ENCODE results near the gene CNOT1.
"Not testable (repeated sequence)": the region's sequence is repeated elsewhere in the genome, so short reads cannot be mapped to it uniquely, and the experiment has no call there.

Gene CNOT1

DNA sequence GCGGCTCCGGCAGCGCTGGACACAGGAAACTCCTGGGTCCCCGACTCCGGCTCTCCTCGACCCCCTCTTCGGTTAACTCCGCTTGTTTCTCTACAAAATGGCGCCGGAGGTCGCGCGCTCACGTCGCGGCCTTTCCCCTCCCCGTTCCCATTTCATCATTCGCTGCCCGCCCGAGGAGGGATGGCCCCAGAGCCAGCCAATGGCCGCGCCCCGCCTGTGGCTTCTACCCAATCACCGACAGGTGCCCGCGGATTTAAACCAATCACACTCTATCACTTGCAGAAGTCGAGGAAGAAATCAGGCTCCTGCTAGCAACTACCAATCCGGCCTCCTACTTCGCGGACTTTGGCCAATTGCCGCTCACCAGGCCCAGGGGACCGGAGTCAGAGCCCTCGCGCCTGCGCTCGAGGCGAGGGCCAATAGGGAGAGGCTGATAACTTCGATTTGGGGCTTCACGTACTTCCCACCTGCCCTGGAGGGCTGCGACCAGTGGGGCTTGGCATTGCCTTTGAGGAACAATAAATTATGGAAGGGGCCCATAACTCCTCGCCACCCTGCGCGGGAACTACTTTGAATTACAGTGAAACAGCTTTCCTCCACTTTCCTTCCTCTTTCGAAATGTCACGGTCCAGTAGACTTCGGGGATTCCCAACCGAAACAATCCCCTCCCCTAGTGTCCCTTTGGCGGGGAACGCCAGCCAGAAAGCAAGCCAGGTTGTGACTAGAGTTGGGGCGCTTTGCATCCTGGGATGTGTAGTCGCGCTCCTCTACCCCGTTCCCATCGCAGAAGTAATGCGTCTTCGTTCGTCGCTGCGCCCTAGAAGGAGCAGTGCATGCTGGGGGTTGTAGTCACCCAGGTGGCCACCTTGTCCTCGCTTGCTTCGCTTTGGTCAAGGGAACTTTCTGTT is at the start of gene CNOT1:
TSS of gene CNOT1 (minus strand) at position 94 of the 908 bp plus-strand sequence. CDS start 30,489 bp downstream, outside the sequence.
- peak; percentile 97 for FAIRE-seq

DNA sequence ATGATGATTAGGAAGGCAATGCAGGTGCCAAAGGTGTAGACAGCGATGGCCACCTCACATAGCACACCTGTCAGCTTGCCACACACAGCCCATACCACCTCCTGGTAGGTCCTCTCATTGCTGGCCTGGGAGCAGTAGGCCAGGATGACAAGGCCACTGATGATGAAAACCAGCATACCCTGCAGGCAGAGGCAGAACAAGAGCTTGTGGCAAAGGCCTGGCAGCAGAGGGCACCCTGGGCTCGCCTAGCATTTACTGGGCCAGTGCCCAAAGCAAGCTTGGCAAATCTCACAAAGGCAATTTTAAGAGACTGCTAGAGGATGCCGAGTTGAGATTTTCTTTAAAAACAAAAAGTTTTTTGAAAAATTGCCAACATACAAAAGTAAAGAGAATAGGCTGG is 49.1 kb upstream of the CNOT1 start:
- FAIRE-seq, result no peak

DNA sequence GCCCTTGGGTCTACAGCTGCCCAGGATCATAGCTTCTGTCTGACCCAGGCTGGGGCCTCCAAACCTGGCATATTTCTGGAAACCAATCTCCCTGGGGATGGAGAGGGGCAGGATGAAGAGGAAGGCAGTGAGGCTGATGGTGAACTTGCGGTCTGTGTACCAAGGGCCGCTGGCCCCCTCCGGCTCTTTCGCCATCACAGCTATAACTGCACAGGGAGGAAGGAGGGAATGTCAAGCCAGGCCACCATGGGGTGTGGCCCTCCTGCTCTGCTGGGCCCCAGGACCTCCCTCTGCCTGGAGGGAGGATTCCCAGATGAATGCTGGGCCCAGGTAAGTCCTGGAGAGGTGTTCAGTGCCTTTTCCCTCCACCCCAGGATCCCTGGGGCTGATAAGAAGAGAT is 48.6 kb upstream of the CNOT1 start:
- FAIRE-seq, result no peak

DNA sequence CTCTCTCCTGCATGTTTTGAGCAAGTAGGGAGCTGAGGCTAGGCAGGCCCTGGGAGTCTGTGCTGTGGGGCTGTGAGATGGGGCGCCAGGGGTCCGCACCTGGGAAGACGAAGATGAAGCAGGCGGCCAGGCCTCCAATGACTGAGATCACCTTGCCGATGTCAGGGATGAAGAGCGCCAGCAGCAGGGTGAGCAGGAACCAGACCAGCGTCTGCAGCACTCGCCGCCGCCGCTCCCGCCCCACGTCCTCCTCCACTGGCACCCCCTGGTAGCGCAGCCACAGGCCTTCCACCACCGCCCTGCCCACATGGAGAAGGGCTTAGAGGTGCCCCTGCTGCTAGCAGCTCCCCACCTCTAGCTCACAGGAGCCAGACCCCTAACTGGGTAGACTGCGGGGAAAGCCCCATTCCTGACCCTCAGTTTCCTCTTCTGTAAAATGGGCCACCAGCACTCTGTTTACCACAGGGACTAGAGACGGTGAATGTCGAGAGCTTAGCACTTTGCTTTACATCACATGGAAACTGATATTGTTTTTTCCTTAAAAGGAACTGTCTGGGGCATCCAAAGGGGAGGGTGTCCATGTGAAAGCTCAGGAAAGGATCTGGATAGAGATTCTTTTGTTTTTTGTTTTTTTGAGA is 41.4 kb upstream of the CNOT1 start:
- FAIRE-seq, result no peak

DNA sequence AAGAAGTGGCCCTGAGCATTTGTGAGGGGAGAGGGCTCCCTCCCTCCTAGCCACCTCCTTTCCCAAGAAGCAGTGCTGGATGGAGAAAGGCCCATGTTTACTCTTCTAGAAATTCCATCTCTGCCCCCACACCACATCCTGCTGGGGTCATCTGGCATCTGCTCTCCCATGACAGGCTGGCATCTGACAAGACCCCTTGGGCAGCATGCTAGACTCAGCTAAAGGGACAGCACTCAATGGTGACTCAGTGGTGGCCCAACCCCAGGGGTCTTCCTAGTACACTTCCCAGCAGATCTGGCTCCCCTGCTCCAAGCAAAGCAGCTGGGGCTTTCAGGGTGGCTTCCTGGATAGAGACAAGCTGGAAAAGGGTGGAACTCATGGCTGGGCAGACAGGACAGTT is 40.6 kb upstream of the CNOT1 start:
- no peak for FAIRE-seq

DNA sequence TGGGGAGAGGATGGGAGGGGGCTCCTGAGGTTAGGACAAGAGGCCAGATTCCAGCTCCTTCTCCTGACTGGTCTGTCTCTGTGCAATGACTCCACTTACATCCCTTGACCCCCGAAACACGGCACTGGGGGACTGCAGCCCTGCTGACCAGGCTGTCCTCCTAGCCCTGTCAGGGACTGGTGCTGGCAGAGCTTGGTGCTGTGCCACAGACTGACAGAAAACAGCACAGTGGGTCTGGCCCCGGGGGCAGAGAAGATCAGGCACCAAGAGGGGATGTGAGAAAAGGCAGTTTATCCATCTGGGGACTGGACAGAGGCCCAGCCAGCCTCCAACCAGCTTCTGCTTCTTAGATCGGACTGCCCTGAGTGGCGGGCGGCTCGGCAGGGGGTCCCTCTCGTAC is 35.6 kb upstream of the CNOT1 start:
- no peak for FAIRE-seq

DNA sequence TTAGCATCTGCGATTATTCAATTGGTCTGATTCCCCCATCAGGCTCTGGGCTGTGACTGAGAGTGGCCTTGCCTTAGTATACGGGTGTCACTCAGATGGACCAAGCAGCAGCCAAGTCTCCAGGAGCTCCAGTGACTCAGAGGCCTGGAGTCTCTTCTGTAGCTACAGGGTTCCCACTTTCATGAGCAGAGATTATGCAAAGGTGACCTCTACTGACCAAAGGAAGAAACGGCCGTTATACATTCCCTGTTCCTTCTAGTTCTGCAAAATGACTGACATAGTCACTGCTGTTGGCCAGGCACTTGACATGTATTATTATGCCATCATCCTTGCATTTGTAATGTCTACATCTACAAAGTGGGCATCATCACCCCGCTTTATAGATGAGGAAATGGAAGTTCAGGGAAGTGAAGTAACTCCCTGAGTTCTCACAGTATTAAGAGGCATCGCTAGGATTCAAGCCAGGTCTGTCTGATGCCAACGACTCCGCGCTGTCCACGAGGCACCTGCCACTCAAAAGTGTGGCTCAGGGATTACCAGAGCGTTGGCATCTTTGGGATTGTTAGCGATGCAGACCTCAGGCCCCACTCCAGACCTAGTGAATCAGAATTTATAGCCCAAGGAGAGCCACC is 31.7 kb upstream of the CNOT1 start:
- peak; percentile 39 for FAIRE-seq

DNA sequence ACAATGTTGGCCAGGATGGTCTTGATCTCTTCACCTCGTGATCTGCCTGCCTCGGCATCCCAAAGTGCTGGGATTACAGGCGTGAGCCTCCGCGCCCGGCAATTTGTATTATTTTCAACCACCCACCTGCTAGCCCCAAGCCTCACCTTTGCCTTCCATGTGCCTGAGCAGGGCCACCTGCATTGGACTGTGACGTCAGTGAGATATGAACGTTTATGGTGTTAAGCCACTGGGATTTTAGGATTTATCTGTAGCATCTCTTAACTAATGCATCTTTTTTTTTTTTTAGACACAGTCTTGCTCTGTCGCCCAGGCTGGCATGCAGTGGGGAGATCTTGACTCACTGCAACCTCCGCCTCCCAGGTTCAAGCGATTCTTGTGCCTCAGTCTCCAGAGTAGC is 30.3 kb upstream of the CNOT1 start:
- not testable (repeated sequence) for FAIRE-seq

DNA sequence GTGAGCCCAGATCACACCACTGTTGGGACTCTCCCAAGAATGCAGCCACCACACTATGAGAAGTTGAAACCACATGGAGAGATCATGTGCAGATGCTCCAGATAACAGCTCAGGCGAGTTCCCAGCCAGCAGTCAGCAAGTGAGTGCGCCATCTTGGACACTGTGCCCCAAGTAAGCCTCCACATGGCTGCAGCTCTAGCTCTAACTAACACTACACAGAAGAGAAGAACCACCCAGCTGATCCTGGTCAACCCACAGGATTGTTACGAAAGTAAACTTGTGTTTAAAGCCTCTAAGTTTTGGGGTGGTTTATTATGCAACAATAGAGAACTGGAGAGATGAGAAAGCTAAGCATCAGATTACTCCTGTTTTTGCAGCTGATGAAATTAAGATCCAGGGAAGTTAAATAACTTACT is 29.2 kb upstream of the CNOT1 start:
- FAIRE-seq, result no peak

DNA sequence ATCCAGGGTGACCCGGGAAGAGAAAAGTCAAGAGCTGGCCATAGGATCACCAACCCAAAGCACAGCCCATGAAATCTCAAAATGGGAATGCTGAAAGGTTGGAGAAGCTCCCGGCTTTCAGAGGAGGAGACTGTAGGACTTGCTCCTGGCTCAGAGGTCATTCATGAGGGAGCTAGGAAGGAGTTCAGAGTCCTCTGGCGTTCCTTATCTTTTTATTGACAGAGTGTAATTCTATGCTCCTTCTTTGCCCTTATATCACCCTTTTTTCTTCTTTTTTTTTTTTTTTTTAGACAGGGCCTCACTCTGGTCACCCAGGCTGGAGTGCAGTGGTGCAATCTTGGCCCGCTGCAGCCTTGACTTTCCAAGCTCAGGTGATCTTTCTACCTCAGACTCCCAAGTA is 27.3 kb upstream of the CNOT1 start:
- FAIRE-seq, result no peak

DNA sequence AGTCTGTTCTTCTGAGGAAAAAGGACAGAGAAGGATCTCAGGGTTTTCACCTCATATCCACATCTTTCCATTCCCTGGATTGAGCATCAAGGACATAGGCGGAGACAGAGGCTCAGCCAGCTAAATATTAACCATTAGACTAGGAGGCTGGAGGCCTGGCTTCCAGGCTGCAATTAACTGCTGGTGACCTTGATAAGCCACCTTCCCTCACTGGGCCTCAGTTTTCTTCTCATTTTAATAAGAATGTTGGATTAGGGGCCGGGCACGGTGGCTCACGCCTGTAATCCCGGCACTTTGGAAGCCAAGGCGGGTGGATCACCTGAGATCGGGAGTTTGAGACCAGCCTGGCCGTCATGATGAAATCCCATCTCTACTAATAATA is 25.6 kb upstream of the CNOT1 start:
- no peak for FAIRE-seq

DNA sequence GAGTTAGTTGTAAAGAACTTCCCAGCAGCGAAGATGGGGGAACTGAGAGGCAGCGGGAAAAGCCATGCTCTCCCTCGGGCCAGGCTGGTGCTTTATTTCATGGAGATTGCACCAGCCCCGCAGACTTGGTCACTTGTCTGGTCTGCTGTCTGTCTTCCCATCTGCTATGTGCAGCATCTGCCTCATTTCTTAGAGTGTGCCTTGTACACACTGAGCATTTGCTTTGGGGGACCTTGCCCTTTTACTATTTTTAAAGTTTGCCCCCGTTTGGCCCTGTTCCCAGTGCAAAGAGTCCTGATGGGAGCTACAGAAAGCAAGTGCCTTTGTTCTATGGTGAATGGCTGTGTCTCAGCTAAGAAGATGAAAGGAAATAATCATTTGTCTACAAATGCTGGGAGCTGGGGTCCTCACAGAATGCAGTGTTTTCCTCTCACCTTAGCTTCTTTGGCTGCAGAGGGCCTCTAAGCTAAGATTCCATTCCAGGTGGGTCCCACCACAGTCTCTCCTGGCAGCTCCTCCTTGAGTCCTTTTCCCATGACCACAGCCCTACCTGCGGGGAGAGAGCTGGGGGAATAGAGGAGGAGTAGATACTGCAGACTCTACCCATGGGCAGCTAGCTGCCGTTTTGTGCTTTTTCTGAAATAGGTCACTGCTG is 25.1 kb upstream of the CNOT1 start:
- no peak for FAIRE-seq

DNA sequence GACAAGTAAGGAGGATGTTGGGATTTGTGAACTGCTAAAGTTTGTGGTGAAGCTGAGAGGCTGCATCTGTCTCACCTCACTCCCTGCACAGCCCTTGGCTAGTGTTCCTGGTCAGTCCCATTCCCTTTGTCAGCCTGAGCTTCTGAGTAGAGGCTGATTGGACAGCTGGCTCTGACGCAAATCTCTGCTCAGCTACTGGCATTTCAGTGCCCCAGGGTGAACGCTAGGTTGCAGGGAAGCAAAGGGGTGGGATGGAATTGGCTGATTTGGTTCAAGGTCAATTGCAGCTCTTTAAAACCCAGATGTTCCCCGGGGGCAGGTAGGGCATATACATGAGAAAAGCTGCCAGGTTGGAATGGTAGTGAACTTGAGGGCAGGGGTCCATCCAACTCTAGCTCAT is 23.1 kb upstream of the CNOT1 start:
- no peak for FAIRE-seq

DNA sequence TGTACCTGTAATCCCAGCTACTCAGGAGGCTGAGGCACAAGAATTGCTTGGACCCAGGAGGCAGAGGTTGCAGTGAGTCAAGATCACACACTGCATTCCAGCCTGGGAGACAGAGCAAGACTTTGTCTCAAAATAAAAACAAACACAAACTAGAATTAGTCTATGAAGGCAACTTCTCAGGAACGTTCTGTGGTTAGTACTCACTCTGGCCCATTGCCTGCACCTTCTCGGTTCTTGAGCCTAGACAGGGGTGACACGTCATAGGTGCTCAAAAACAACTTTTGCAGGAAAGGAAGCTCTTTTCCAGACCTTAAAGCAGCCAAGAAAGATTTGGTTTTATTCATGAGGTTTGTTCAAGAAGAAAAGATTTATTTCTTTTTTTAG is 22.3 kb upstream of the CNOT1 start:
- no peak for FAIRE-seq

DNA sequence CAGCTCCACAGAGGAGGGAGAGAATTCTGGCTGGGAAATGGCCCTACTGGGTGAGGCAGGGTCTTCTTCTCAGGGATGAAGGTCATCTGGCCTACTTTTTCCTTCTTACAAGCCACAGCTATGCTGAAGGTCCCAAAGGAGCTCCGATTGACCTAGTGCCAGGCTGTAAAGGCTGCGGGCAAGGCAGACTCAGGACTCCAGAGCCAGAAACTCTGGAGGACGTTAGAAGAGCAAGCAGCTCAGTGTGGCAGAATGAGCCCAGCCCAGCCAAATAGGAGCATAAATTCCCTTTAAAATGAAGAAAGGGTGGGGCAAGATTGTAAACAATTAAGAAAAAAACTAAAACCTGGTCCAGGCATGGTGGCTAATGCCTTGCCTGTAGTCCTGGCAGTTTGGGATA is 20.1 kb upstream of the CNOT1 start:
- no peak for FAIRE-seq

DNA sequence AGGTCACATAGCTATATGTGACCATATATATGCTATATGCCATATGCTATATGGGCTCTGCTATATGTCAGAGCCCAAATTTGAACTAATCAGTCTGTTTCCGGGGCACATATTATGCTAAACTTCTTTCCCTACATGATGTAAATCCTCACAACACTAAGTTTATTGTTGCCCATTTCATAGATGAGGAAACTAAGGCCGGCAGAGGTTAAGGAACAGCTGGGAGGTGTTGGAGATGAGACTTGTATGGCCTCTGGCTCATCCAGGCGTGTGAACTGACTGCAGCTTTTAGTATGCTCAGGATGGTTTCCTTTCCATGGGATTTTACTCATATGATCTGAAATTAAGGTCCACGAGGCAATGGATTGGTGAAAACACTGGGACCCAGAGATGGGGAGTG is 17.5 kb upstream of the CNOT1 start:
- FAIRE-seq, result no peak

DNA sequence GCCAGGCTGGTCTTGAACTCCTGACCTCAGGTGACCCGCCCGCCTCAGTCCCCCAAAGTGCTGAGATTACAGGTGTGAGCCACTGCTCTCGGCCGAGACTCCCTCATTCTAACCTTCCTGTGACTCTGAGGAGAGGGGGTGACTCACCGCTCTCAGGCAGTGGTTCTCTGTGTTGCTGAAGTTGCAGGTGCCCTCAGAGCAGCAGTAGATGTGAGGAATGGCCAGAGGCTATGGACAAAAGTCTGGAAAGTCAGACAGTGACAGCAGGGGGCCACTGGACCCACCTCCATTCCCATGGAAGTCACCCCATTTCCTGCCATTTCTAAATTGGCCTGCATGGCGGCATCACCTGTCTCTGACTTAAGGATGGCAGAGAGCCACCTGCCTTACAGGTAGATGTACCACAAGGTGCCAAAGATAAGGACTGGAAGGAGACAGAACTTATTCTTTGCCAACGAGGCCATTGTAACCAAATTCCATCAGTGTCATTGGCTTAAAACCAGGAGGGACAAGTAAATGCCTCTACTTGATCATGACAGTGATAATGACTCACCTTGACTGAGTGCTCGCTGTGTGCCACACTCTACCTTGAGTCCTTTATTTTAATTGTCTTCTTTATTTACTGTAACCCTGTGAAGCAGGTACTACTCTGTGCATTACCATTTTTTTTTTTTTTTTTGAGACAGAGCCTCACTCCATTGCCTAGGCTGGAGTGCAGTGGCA is 15.3 kb upstream of the CNOT1 start:
- FAIRE-seq, result no peak

DNA sequence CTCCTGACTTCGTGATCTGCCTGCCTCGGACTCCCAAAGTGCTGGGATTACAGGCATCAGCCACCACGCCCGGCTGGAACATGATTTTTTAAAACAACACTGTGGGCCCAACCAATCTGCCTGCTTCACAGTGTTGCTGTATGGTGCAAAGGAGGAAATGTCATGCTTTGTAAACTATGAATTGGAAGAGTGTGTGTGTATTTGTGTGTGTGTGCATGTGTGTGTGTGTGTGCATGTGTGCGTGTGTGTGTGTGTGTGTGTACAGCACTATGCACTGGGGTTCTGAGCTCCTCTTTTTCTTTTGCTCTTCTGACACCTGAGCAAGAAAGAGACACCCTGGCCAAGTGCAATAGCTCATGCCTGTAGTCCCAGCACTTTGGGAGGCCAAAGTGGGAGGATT is 14.5 kb upstream of the CNOT1 start:
- no peak for FAIRE-seq

DNA sequence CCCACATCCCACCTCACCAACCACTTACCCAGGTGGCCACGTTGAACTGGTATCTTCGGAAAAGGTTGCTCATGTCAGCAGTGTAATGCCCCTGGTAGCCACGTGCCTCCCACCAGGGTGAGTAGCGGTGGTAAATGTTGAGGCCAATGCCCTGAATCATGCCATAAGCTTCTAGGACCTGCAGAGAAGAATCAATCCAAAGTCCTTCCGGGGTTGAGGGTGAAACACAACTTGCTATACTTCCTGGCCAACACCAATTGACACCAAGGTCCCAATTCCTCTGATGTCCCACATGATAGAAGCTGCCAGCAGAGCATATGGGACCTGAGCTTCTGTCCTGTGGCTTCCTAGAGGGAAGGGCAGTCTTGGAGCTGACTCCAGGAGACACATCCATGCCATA is 11.3 kb upstream of the CNOT1 start:
- no peak for FAIRE-seq

DNA sequence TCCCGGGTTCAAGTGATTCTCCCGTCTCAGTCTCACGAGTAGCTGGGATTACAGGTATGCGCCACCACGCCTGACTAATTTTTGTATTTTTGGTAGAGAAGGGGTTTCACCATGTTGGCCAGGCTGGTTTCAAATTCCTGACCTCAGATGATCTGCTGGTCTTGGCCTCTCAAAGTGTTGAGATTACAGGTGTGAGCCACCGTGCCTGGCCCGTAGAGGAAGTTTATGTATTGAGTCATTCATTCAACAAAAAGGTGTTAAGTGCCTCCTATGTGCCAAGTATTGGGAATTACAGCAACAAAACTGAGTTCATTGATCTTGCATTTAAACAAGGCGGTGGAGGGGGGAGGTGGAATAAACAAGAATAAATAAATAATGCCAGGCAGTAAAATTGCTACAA is 10.2 kb upstream of the CNOT1 start:
- no peak for FAIRE-seq

DNA sequence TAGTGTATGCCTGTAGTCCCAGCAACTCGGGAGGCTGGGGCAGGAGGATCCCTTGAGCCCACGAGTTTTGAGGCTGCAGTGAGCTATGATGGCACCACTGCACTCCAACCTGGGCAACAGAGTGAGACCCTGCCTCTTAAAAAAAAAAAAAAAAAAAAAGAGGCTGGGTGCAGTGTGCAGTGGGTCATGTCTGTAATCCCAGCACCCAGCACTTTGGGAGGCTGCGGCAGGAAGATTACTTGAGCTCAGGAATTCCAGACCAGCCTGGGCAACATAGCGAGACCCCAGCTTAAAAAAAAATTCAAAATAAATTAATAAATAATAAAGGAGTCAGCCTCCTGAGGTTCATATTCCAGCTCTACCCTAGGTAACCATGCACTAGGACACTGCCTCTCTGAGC is 9.6 kb upstream of the CNOT1 start:
- FAIRE-seq, result no peak

DNA sequence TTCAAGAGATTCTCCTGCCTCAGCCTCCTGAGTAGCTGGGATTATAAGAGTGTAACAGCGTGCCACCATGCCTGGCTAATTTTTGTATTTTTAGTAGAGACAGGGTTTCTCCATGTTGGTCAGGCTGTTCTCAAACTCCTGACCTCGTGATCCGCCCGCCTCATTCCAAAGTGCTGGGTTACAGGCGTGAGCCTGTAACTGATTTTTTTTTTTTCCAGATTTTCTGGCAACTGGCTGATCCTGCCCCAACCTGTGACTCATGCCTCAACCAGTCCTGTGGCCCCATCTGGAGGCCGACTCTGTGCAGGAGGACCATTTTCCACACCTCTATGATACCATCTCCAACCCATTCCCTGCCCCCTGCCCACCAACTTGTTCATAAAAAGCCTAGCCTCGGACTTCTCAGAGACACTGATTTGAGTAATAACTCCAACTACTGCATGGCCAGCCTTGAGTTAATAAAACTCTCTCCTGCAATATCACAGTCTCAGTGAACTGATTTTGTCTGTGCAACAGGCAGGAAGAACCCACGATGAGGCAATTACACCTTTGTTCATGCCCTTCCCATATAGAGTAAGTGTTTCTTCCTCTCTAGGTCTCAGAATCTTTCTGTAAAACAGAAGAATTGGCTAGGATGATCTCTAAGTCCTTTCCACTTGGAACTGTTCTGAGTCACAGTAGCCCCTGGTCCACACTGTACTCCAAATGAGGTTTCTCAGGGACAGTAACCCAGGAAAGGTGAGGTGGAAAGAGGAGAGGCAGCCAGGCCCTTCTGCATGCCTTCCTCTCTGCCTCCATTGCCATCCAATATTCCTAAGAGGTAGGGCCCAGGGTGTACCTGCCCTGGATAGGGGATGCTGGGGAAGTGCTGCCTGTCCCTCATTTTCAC is 8.8 kb upstream of the CNOT1 start:
- no peak for FAIRE-seq

All from endometrium (tissue), 2 donors.